ENCODE results near the gene HOXD10.

DNA sequence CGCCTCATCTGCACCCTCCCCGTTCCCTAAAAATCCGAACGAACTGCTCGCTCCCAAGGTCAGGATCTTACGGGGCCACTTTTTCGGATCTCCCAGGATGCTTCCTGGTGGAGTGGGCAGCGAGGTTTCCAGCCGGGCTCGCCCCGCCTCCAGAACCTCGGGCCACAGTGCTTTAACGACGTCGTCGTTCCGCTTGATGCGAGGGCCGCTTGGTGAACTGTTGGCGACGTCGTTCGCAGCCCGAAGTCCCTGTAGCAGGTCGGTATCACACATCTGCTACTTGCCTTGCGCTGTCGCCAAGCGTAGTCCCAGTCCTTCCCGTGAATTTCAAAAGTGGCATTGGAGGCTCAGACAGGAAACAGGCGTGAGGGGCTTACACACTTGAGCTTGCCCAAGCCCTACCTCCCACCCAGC lies 48.2 kb upstream of the HOXD10 start:
- TF ChIP-seq, protein P1, sequence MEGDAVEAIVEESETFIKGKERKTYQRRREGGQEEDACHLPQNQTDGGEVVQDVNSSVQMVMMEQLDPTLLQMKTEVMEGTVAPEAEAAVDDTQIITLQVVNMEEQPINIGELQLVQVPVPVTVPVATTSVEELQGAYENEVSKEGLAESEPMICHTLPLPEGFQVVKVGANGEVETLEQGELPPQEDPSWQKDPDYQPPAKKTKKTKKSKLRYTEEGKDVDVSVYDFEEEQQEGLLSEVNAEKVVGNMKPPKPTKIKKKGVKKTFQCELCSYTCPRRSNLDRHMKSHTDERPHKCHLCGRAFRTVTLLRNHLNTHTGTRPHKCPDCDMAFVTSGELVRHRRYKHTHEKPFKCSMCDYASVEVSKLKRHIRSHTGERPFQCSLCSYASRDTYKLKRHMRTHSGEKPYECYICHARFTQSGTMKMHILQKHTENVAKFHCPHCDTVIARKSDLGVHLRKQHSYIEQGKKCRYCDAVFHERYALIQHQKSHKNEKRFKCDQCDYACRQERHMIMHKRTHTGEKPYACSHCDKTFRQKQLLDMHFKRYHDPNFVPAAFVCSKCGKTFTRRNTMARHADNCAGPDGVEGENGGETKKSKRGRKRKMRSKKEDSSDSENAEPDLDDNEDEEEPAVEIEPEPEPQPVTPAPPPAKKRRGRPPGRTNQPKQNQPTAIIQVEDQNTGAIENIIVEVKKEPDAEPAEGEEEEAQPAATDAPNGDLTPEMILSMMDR (conservative IDR thresholded peaks at IDR 0.05; ENCODE audit: low read length): no peak
- no peak for TF ChIP-seq EZH2phosphoT487 (IDR thresholded peaks at IDR 0.05; ENCODE audit: borderline replicate concordance, low read depth, low read length)
